ENCODE results near the gene PRRG1. TPM values are rescaled to one million over a fixed set of nuclear protein-coding genes. Genes with fewer than 3 reads are reported as not detected.

Gene PRRG1
- total RNA-seq, 1 experiment from 2014 or later, result 9.0 TPM

DNA sequence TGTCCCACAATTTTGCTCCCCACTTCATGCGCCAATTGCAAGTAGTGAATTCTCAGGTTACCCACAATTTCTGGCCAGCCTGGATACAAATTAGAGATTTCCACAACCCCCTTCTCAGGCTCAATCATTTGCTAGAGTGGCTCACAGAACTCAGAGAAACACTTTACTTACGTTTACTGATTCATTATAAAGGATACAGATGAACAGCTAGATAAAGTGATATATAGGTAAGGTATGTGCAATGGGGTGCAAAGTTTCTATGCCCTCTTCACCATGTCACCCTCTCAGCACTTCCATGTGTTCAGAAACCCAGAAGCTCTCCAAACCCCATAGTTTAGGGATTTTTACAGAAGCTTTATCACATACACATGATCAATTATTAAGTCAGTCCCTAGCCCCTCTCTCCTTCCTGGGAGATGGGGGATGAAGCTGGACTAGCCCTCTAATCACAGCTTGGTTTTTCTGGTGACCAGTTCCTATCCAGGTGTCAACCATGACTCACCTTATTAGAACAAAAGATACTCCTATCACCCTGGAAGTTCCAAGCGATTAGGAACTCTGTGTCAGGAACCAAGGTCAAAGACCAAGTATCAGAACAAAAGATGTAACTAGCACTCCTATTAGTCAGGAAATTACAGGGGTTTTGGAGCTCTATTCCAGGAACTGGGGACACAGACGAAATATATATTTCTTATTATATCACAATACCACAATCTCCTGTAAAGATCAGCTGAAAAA lies 33.5 kb upstream of the PRRG1 start:
- no peak overlapping the region for H2AFZ ChIP-seq (ENCODE audit: low read length)
- H3K4me1 Mint-ChIP-seq, result peaks cover 0 to 9% of the 10 kb centered on the region in 2 experiments; a peak in 1 of 4 replicates
- no peak overlapping the region for H3K4me2 ChIP-seq (ENCODE audit: insufficient read depth, insufficient read length, low read length)
- no peaks in the 10 kb centered on the region for H3K79me2 ChIP-seq (ENCODE audit: insufficient read depth, low read length)
- H3K18ac ChIP-seq (ENCODE audit: insufficient read length, low read depth, low read length), result no peak overlapping the region
- no peak for DNase-seq
- no peak overlapping the region for H3T11ph ChIP-seq (ENCODE audit: low read length)
- H2AK5ac ChIP-seq (ENCODE audit: insufficient read length, low read length), result no peak overlapping the region
- no peak overlapping the region for H3K23ac ChIP-seq (ENCODE audit: insufficient read length, low read depth, low read length)
- H3K9ac ChIP-seq (ENCODE audit: extremely low read depth, insufficient read length, low read length), result no peak overlapping the region
- H3K4me3 Mint-ChIP-seq, result no peak overlapping the region
- H3K27ac ChIP-seq (ENCODE audit: insufficient read length, low read depth, low read length), result no peak overlapping the region
- no peaks in the 10 kb centered on the region; the same call in 1 of the 2 replicates for H3K4me1 ChIP-seq (ENCODE audit: insufficient read depth, low read length)
- TF ChIP-seq, protein P1, sequence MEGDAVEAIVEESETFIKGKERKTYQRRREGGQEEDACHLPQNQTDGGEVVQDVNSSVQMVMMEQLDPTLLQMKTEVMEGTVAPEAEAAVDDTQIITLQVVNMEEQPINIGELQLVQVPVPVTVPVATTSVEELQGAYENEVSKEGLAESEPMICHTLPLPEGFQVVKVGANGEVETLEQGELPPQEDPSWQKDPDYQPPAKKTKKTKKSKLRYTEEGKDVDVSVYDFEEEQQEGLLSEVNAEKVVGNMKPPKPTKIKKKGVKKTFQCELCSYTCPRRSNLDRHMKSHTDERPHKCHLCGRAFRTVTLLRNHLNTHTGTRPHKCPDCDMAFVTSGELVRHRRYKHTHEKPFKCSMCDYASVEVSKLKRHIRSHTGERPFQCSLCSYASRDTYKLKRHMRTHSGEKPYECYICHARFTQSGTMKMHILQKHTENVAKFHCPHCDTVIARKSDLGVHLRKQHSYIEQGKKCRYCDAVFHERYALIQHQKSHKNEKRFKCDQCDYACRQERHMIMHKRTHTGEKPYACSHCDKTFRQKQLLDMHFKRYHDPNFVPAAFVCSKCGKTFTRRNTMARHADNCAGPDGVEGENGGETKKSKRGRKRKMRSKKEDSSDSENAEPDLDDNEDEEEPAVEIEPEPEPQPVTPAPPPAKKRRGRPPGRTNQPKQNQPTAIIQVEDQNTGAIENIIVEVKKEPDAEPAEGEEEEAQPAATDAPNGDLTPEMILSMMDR (conservative IDR thresholded peaks at IDR 0.05), result no peak
- no peak overlapping the region for H3K14ac ChIP-seq (ENCODE audit: insufficient read depth, low read length)
- H4K91ac ChIP-seq (ENCODE audit: insufficient read length, low read depth, low read length), result no peak overlapping the region
- H3K79me1 ChIP-seq (ENCODE audit: insufficient read depth, low read depth, low read length, poor library complexity, severe bottlenecking), result no peaks in the 10 kb centered on the region
- no peak overlapping the region for H2BK15ac ChIP-seq (ENCODE audit: low read depth, low read length)
- H2BK5ac ChIP-seq (ENCODE audit: insufficient read length, low read length), result no peak overlapping the region
- no peak overlapping the region for H3K4ac ChIP-seq (ENCODE audit: low read depth, low read length)
- no peak overlapping the region for H4K8ac ChIP-seq (replicated peaks; ENCODE audit: insufficient read length, low read depth, low read length)
- no peak overlapping the region for H3K27ac Mint-ChIP-seq
- no peaks in the 10 kb centered on the region for H3K9me3 ChIP-seq (ENCODE audit: control insufficient read depth, low read depth, low read length)
- no peak overlapping the region for H4K5ac ChIP-seq (ENCODE audit: insufficient read length, low read depth, low read length)
- no peaks in the 10 kb centered on the region; a peak in 1 of 7 replicates for H3K36me3 Mint-ChIP-seq (ENCODE audit: insufficient read depth in 1 of 3, low read depth in 3 of 3)
- H3K56ac ChIP-seq (ENCODE audit: insufficient read length, low read depth, low read length), result no peak overlapping the region
- H2BK20ac ChIP-seq (ENCODE audit: low read depth, low read length, poor library complexity, severe bottlenecking), result no peak overlapping the region
- WGBS (ENCODE audit: extremely low coverage, insufficient read length, low lambda C conversion rate), result no CpG with 5 or more reads among the region's 4 CpGs
- H2BK120ac ChIP-seq (ENCODE audit: low read depth, low read length, poor library complexity, severe bottlenecking), result no peak overlapping the region
- peaks cover 38 to 68% of the 10 kb centered on the region in 2 experiments for H3K9me3 Mint-ChIP-seq
- H4K20me1 ChIP-seq (ENCODE audit: control insufficient read depth, insufficient read depth, insufficient read length), result no peaks in the 10 kb centered on the region
- no peaks in the 10 kb centered on the region for H3K27me3 ChIP-seq (ENCODE audit: insufficient read depth, low read length)
- no peaks in the 10 kb centered on the region for H3K23me2 ChIP-seq (ENCODE audit: insufficient read length, low read depth, low read length, poor library complexity, severe bottlenecking)
- H3K27me3 Mint-ChIP-seq (ENCODE audit: low read depth), result no peaks in the 10 kb centered on the region
- H2BK12ac ChIP-seq (ENCODE audit: insufficient read length, low read depth, low read length), result no peak overlapping the region
